Neural crest cell (in vitro differentiated cells): ENCODE measurements around the gene TP53I13. TPM values are rescaled to one million over a fixed set of nuclear protein-coding genes. Genes with fewer than 3 reads are reported as not detected.

ENCODE experiments used
- DNase-seq: peaks from one replicate; pipeline ENCODE4 v3.0.0; 2021; ENCODE audit warnings: low read depth, mixed read lengths, low spot score
- H3K27ac Mint-ChIP-seq: one replicate; pipeline ENCODE4 v1.8.0; 2021; ENCODE audit warnings: mild to moderate bottlenecking, mixed read lengths; ENCODE audit not compliant: unreplicated experiment
- H3K27me3 Mint-ChIP-seq: 2 replicates; pipeline ENCODE4 v1.8.0; 2021; ENCODE audit warnings: low read depth, mild to moderate bottlenecking, mixed read lengths
- H3K36me3 Mint-ChIP-seq: 2 replicates; pipeline ENCODE4 v1.8.0; 2021; ENCODE audit warnings: low read depth, mild to moderate bottlenecking, mixed read lengths
- H3K4me1 Mint-ChIP-seq: 2 replicates; pipeline ENCODE4 v1.8.0; 2021; ENCODE audit warnings: mixed read lengths
- H3K4me3 Mint-ChIP-seq: one replicate; pipeline ENCODE4 v1.8.0; 2021; ENCODE audit warnings: mild to moderate bottlenecking, mixed read lengths
- H3K9me3 Mint-ChIP-seq: 2 replicates; pipeline ENCODE4 v1.8.0; 2021; ENCODE audit warnings: mixed read lengths
- CTCF ChIP-seq: fragments of 200-600 bp; sonication (generic); conservative IDR thresholded peaks from 2 replicates; pipeline ENCODE4 v1.5.0; 2021; ENCODE audit warnings: antibody characterized with exemption, mild to moderate bottlenecking
- total RNA-seq: library from RNA; stranded (reverse); gene quantifications from 2 replicates; pipeline ENCODE4 v1.2.1, GENCODE V29; 2021

TP53I13 gene
- total RNA-seq, 1 donor from 2014 or later = 34.3 TPM

GRCh38 chr17:29579866-29580771, 11.6 kb downstream of the TP53I13 start:
- Mint-ChIP-seq H3K36me3 (peaks cover 3% of the 10 kb centered on the region), H3K4me1 (peaks cover 21% of the 10 kb centered on the region), H3K27ac (no peak overlapping the region), H3K4me3 (peak overlapping the region; percentile 84), H3K9me3 (no peaks in the 10 kb centered on the region), H3K27me3 (no peaks in the 10 kb centered on the region)
- DNase-seq = peak; percentile 76
- peak; percentile 82 for TF ChIP-seq CTCF

- H3K9me3 Mint-ChIP-seq = no peaks in the 10 kb centered on the region
- H3K36me3 Mint-ChIP-seq = peaks cover 3% of the 10 kb centered on the region
- H3K27ac Mint-ChIP-seq = no peak overlapping the region
- H3K4me3 Mint-ChIP-seq = no peak overlapping the region
- TF ChIP-seq CTCF = no peak
- peaks cover 27% of the 10 kb centered on the region for H3K4me1 Mint-ChIP-seq
- H3K27me3 Mint-ChIP-seq = no peaks in the 10 kb centered on the region
- DNase-seq = no peak
Measured at GRCh38 chr17:29581583-29582253, 13.2 kb downstream of the TP53I13 start.

GRCh38 chr17:29582254-29582765, 13.8 kb downstream of the TP53I13 start:
- no peak for TF ChIP-seq CTCF
- Mint-ChIP-seq H3K36me3 (peaks cover 3% of the 10 kb centered on the region), H3K9me3 (no peaks in the 10 kb centered on the region), H3K27me3 (no peaks in the 10 kb centered on the region), H3K4me3 (peak overlapping the region; percentile 49), H3K4me1 (peaks cover 29% of the 10 kb centered on the region), H3K27ac (no peak overlapping the region)
- no peak for DNase-seq

DNA sequence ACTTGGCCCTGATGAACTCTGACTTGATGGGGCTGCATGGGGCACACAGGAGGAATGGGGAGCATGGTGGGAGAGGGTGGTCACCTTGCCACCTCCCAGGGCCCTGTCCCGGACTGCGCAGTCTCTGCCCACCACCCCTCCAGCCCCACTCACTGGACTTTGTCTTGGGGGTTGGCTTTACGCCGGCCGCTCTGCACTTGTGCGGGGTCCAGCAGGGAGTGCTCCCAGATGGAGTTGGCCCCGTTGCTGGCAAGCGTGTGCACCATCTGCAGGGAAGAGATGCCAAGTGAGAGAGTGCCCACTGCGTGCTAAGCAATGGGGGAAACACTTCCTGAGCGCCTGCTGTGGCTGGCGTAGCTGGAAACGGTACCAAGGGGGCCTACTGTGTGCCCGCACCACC, 14.3 kb downstream of the TP53I13 start:
- Mint-ChIP-seq H3K4me1 (peaks cover 34% of the 10 kb centered on the region), H3K27me3 (no peaks in the 10 kb centered on the region), H3K36me3 (peaks cover 3% of the 10 kb centered on the region), H3K4me3 (peak overlapping the region; percentile 34), H3K9me3 (no peaks in the 10 kb centered on the region), H3K27ac (peak overlapping the region; percentile 35)
- TF ChIP-seq CTCF = no peak
- DNase-seq = no peak

DNA sequence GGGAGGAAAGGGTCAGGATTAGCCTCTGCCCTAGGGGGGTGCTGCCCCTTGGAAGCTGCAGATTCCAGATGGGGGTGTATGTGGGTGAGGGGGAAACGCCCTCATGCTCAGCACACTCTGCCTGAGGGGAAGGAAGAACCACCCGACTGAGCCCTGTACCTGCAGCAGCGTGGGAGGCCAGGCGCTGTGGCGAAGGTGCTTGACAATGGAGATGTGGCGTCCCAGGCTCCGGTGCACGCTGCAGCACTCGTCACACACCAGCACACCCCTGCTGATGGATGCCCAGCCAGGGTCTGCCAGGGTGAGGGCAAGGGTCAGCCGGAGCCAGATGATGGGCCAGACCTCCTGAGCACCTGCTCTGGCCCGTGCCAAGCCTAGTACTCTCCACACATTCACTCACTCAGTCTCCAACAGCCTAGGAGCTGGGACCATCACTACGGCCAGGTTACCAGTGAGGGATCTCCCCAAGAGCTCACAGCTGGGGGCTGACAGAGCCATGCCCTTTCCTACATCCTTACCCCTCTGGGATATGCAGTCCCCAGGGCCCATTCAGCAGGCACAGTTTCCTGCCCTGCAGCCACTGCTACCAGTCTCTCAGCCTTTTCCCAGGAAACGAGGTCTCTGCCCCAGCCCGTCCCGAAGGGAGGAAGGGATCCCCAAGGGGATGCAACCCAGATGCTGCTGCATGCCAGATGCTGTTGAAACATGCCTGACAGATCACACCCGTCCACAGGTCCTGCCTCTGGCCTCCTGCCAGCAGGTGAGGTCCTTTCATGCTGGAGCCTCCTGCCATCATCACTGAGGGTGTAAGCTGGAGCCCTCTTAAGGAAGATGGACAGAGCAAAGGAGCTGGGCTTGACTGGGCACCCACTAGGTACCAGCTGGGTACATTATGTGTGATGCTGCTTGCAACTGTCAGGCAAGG, 15.1 kb downstream of the TP53I13 start:
- H3K27ac Mint-ChIP-seq = peak overlapping the region; percentile 79
- H3K27me3 Mint-ChIP-seq = no peaks in the 10 kb centered on the region
- H3K4me3 Mint-ChIP-seq = peak overlapping the region; percentile 85
- peaks cover 3% of the 10 kb centered on the region for H3K36me3 Mint-ChIP-seq
- H3K4me1 Mint-ChIP-seq = peaks cover 40% of the 10 kb centered on the region
- no peak for DNase-seq
- no peaks in the 10 kb centered on the region for H3K9me3 Mint-ChIP-seq
- TF ChIP-seq CTCF = no peak
